ENCODE data around the gene TUBA4A.
A peak's percentile ranks its signal among the peaks of the same experiment; 100 is the strongest.

TUBA4A gene

GRCh38 chr2:219225350-219225749 lies 28.4 kb downstream of the TUBA4A start:
- no peak overlapping the region for H3K4me3 ChIP-seq (ENCODE audit: low read depth in 1 of 2, low read length in 2 of 2)
- H3K27me3 ChIP-seq (ENCODE audit: low read depth, low read length): no peaks in the 10 kb centered on the region
- H3K4me1 ChIP-seq (ENCODE audit: control insufficient read depth in 1 of 2, insufficient read depth in 2 of 2, low read length in 2 of 2): peaks cover 10 to 20% of the 10 kb centered on the region in 2 donors
- H3K36me3 ChIP-seq (ENCODE audit: control insufficient read depth in 1 of 2, insufficient read depth in 2 of 2, low read length in 2 of 2): peaks cover 55% of the 10 kb centered on the region in 2 donors
- H3K27ac ChIP-seq (ENCODE audit: low read length): no peak overlapping the region
- H3K9me3 ChIP-seq (ENCODE audit: control insufficient read depth in 1 of 2, low read length in 2 of 2): no peaks in the 10 kb centered on the region

- Histone ChIP-seq H3K27me3 (ENCODE audit: low read depth, low read length) (no peaks in the 10 kb centered on the region), H3K36me3 (ENCODE audit: control insufficient read depth in 1 of 2, insufficient read depth in 2 of 2, low read length in 2 of 2) (peaks cover 55 to 62% of the 10 kb centered on the region in 2 donors), H3K4me1 (ENCODE audit: control insufficient read depth in 1 of 2, insufficient read depth in 2 of 2, low read length in 2 of 2) (peaks cover 17 to 29% of the 10 kb centered on the region in 2 donors), H3K9me3 (ENCODE audit: control insufficient read depth in 1 of 2, low read length in 2 of 2) (no peaks in the 10 kb centered on the region), H3K27ac (ENCODE audit: low read length) (no peak overlapping the region), H3K4me3 (ENCODE audit: low read depth in 1 of 2, low read length in 2 of 2) (no peak overlapping the region)
Observed at GRCh38 chr2:219223831-219224610, 29.7 kb downstream of the TUBA4A start.

- H3K27ac ChIP-seq (ENCODE audit: low read length): no peak overlapping the region
- H3K4me1 ChIP-seq (ENCODE audit: control insufficient read depth in 1 of 2, insufficient read depth in 2 of 2, low read length in 2 of 2): peaks cover 7 to 31% of the 10 kb centered on the region in 2 donors
- peaks cover 55 to 69% of the 10 kb centered on the region in 2 donors for H3K36me3 ChIP-seq (ENCODE audit: control insufficient read depth in 1 of 2, insufficient read depth in 2 of 2, low read length in 2 of 2)
Observed at GRCh38 chr2:219221957-219222518, 31.7 kb downstream of the TUBA4A start.

GRCh38 chr2:219220652-219221402 lies 32.9 kb downstream of the TUBA4A start:
- Histone ChIP-seq H3K27me3 (ENCODE audit: low read depth, low read length) (no peaks in the 10 kb centered on the region), H3K4me1 (ENCODE audit: control insufficient read depth in 1 of 2, insufficient read depth in 2 of 2, low read length in 2 of 2) (peaks cover 7 to 35% of the 10 kb centered on the region in 2 donors), H3K36me3 (ENCODE audit: control insufficient read depth in 1 of 2, insufficient read depth in 2 of 2, low read length in 2 of 2) (peaks cover 54 to 77% of the 10 kb centered on the region in 2 donors), H3K9me3 (ENCODE audit: control insufficient read depth in 1 of 2, low read length in 2 of 2) (no peaks in the 10 kb centered on the region), H3K27ac (ENCODE audit: low read length) (no peak overlapping the region), H3K4me3 (ENCODE audit: low read depth in 1 of 2, low read length in 2 of 2) (no peak overlapping the region)

More at GRCh38 chr2:219221957-219222518, 31.7 kb downstream of the TUBA4A start:
- no peaks in the 10 kb centered on the region for H3K27me3 ChIP-seq (ENCODE audit: low read depth, low read length)
- H3K4me3 ChIP-seq (ENCODE audit: low read depth in 1 of 2, low read length in 2 of 2): no peak overlapping the region
- no peaks in the 10 kb centered on the region for H3K9me3 ChIP-seq (ENCODE audit: control insufficient read depth in 1 of 2, low read length in 2 of 2)

- Histone ChIP-seq H3K27me3 (ENCODE audit: low read depth, low read length) (no peaks in the 10 kb centered on the region), H3K4me3 (ENCODE audit: low read depth in 1 of 2, low read length in 2 of 2) (peak overlapping the region in 1 of 2 donors; percentile 75), H3K36me3 (ENCODE audit: control insufficient read depth in 1 of 2, insufficient read depth in 2 of 2, low read length in 2 of 2) (peaks cover 47 to 76% of the 10 kb centered on the region in 2 donors), H3K4me1 (ENCODE audit: control insufficient read depth in 1 of 2, insufficient read depth in 2 of 2, low read length in 2 of 2) (peaks cover 7 to 35% of the 10 kb centered on the region in 2 donors), H3K27ac (ENCODE audit: low read length) (peak overlapping the region; percentile 69), H3K9me3 (ENCODE audit: control insufficient read depth in 1 of 2, low read length in 2 of 2) (no peaks in the 10 kb centered on the region)
Observed at GRCh38 chr2:219219784-219220532, 33.8 kb downstream of the TUBA4A start.

GRCh38 chr2:219218732-219219701 lies 34.7 kb downstream of the TUBA4A start, which contains the start of gene ABCB6:
ABCB6 (minus strand) TSS chr2:219218958; CDS start chr2:219218673, 285 bp downstream.
- Histone ChIP-seq H3K27ac (ENCODE audit: low read length) (peak within 1 kb of the TSS; percentile 69), H3K27me3 (ENCODE audit: low read depth, low read length) (no peaks in the 10 kb centered on the region), H3K9me3 (ENCODE audit: control insufficient read depth in 1 of 2, low read length in 2 of 2) (no peaks in the 10 kb centered on the region), H3K4me3 (ENCODE audit: low read depth in 1 of 2, low read length in 2 of 2) (peak within 1 kb of the TSS; percentile 60 to 75), H3K36me3 (ENCODE audit: control insufficient read depth in 1 of 2, insufficient read depth in 2 of 2, low read length in 2 of 2) (peaks cover 42 to 75% of the 10 kb centered on the region in 2 donors), H3K4me1 (ENCODE audit: control insufficient read depth in 1 of 2, insufficient read depth in 2 of 2, low read length in 2 of 2) (peaks cover 7 to 35% of the 10 kb centered on the region in 2 donors)

- Histone ChIP-seq H3K4me1 (ENCODE audit: control insufficient read depth in 1 of 2, insufficient read depth in 2 of 2, low read length in 2 of 2) (peaks cover 7 to 35% of the 10 kb centered on the region in 2 donors), H3K36me3 (ENCODE audit: control insufficient read depth in 1 of 2, insufficient read depth in 2 of 2, low read length in 2 of 2) (peaks cover 39 to 75% of the 10 kb centered on the region in 2 donors)
Observed at GRCh38 chr2:219218217-219218731, 35.4 kb downstream of the TUBA4A start.

GRCh38 chr2:219216535-219216915 lies 37.2 kb downstream of the TUBA4A start:
- Histone ChIP-seq H3K4me3 (ENCODE audit: low read depth in 1 of 2, low read length in 2 of 2) (no peak overlapping the region), H3K36me3 (ENCODE audit: control insufficient read depth in 1 of 2, insufficient read depth in 2 of 2, low read length in 2 of 2) (peaks cover 23 to 71% of the 10 kb centered on the region in 2 donors), H3K27me3 (ENCODE audit: low read depth, low read length) (no peaks in the 10 kb centered on the region), H3K9me3 (ENCODE audit: control insufficient read depth in 1 of 2, low read length in 2 of 2) (no peaks in the 10 kb centered on the region), H3K4me1 (ENCODE audit: control insufficient read depth in 1 of 2, insufficient read depth in 2 of 2, low read length in 2 of 2) (peaks cover 7 to 35% of the 10 kb centered on the region in 2 donors), H3K27ac (ENCODE audit: low read length) (no peak overlapping the region)

More at GRCh38 chr2:219218217-219218731, 35.4 kb downstream of the TUBA4A start:
- Histone ChIP-seq H3K4me3 (ENCODE audit: low read depth in 1 of 2, low read length in 2 of 2) (peak overlapping the region; percentile 60 to 75), H3K27ac (ENCODE audit: low read length) (peak overlapping the region; percentile 69), H3K9me3 (ENCODE audit: control insufficient read depth in 1 of 2, low read length in 2 of 2) (no peaks in the 10 kb centered on the region), H3K27me3 (ENCODE audit: low read depth, low read length) (no peaks in the 10 kb centered on the region)

- H3K27ac ChIP-seq (ENCODE audit: low read length): no peak overlapping the region
Observed at GRCh38 chr2:219215871-219216534, 37.7 kb downstream of the TUBA4A start.

More at GRCh38 chr2:219215871-219216534, 37.7 kb downstream of the TUBA4A start:
- Histone ChIP-seq H3K36me3 (ENCODE audit: control insufficient read depth in 1 of 2, insufficient read depth in 2 of 2, low read length in 2 of 2) (peaks cover 18 to 68% of the 10 kb centered on the region in 2 donors), H3K4me1 (ENCODE audit: control insufficient read depth in 1 of 2, insufficient read depth in 2 of 2, low read length in 2 of 2) (peaks cover 7 to 35% of the 10 kb centered on the region in 2 donors), H3K9me3 (ENCODE audit: control insufficient read depth in 1 of 2, low read length in 2 of 2) (no peaks in the 10 kb centered on the region), H3K4me3 (ENCODE audit: low read depth in 1 of 2, low read length in 2 of 2) (no peak overlapping the region), H3K27me3 (ENCODE audit: low read depth, low read length) (no peaks in the 10 kb centered on the region)
